ENCODE measurements around the gene USP35. TPM values are rescaled to one million over a fixed set of nuclear protein-coding genes. Genes with fewer than 3 reads are reported as not detected.

The USP35 gene
- total RNA-seq, 1 donor from 2014 or later, result 5.8 TPM

- TF ChIP-seq CTCF (IDR thresholded peaks at IDR 0.05; ENCODE audit: borderline replicate concordance), result no peak
- peaks cover 3% of the 10 kb centered on the region for H3K4me1 ChIP-seq
- no peaks in the 10 kb centered on the region for H3K27me3 ChIP-seq (ENCODE audit: low read depth)
- H3K4me3 ChIP-seq, result no peak overlapping the region
- intact Hi-C loops (cut with micrococcal nuclease), result no loop called here
- no peak overlapping the region for H3K27ac ChIP-seq (replicated peaks)
- no peaks in the 10 kb centered on the region for H3K36me3 ChIP-seq
- DNase-seq, result no peak
- no peaks in the 10 kb centered on the region for H3K9me3 ChIP-seq (replicated peaks)
Observed at GRCh38 chr11:78156127-78156844, 32.4 kb upstream of the USP35 start.

- intact Hi-C loops (cut with micrococcal nuclease), result no loop called here
- Histone ChIP-seq H3K4me3 (no peak overlapping the region), H3K9me3 (replicated peaks) (no peaks in the 10 kb centered on the region), H3K27ac (replicated peaks) (peak overlapping the region; percentile 12), H3K36me3 (no peaks in the 10 kb centered on the region), H3K4me1 (peaks cover 19% of the 10 kb centered on the region), H3K27me3 (ENCODE audit: low read depth) (no peaks in the 10 kb centered on the region)
- DNase-seq, result no peak
- no peak for TF ChIP-seq CTCF (IDR thresholded peaks at IDR 0.05; ENCODE audit: borderline replicate concordance)
Observed at GRCh38 chr11:78158987-78159652, 29.6 kb upstream of the USP35 start.

GRCh38 chr11:78160557-78160956 is 28.2 kb upstream of the USP35 start:
- no peaks in the 10 kb centered on the region for H3K27me3 ChIP-seq (ENCODE audit: low read depth)
- H3K4me3 ChIP-seq, result no peak overlapping the region
- no peak overlapping the region for H3K27ac ChIP-seq (replicated peaks)
- H3K4me1 ChIP-seq, result peaks cover 22% of the 10 kb centered on the region
- no peak for DNase-seq
- no peaks in the 10 kb centered on the region for H3K36me3 ChIP-seq
- no peaks in the 10 kb centered on the region for H3K9me3 ChIP-seq (replicated peaks)
- intact Hi-C loops (cut with micrococcal nuclease), result no loop called here
- TF ChIP-seq CTCF (IDR thresholded peaks at IDR 0.05; ENCODE audit: borderline replicate concordance), result no peak

- no peak overlapping the region for H3K27ac ChIP-seq (replicated peaks)
- intact Hi-C loops (cut with micrococcal nuclease), result no loop called here
- H3K27me3 ChIP-seq (ENCODE audit: low read depth), result no peaks in the 10 kb centered on the region
- H3K4me1 ChIP-seq, result peaks cover 25% of the 10 kb centered on the region
- no peak overlapping the region for H3K4me3 ChIP-seq
- no peaks in the 10 kb centered on the region for H3K36me3 ChIP-seq
- DNase-seq, result no peak
- no peak for TF ChIP-seq CTCF (IDR thresholded peaks at IDR 0.05; ENCODE audit: borderline replicate concordance)
- no peaks in the 10 kb centered on the region for H3K9me3 ChIP-seq (replicated peaks)
Observed at GRCh38 chr11:78161346-78161745, 27.4 kb upstream of the USP35 start.

GRCh38 chr11:78161962-78162371 is 26.8 kb upstream of the USP35 start:
- peak; percentile 38 for DNase-seq
- no peak overlapping the region for H3K27ac ChIP-seq (replicated peaks)
- no peaks in the 10 kb centered on the region for H3K9me3 ChIP-seq (replicated peaks)
- no peaks in the 10 kb centered on the region for H3K27me3 ChIP-seq (ENCODE audit: low read depth)
- TF ChIP-seq CTCF (IDR thresholded peaks at IDR 0.05; ENCODE audit: borderline replicate concordance), result no peak
- H3K4me3 ChIP-seq, result no peak overlapping the region
- intact Hi-C loops (cut with micrococcal nuclease), result no loop called here
- H3K4me1 ChIP-seq, result peaks cover 32% of the 10 kb centered on the region
- no peaks in the 10 kb centered on the region for H3K36me3 ChIP-seq

Measured in left ventricle myocardium inferior (tissue), 1 donor.